GM12801 (cell line): Measurements from ENCODE around the gene RAB17.

Experiments
- CTCF ChIP-seq: IDR thresholded peaks from one replicate; pipeline ENCODE4 v1.5.1; 2011; ENCODE audit warnings: control low read depth; ENCODE audit not compliant: insufficient read length; ENCODE audit errors: extremely low read depth

Gene RAB17

GRCh38 chr2:237524631-237525030, 65.9 kb downstream of the RAB17 start:
- no peak for TF ChIP-seq CTCF
